GM19023 (cell line): ENCODE results near the gene HELB.

Experiments used
- ATAC-seq: cut with Tn5 transposase; IDR thresholded peaks from one replicate; pipeline ENCODE4 v1.9.1; 2021; ENCODE audit warnings: mild to moderate bottlenecking, moderate library complexity; ENCODE audit not compliant: unreplicated experiment

Gene HELB

DNA sequence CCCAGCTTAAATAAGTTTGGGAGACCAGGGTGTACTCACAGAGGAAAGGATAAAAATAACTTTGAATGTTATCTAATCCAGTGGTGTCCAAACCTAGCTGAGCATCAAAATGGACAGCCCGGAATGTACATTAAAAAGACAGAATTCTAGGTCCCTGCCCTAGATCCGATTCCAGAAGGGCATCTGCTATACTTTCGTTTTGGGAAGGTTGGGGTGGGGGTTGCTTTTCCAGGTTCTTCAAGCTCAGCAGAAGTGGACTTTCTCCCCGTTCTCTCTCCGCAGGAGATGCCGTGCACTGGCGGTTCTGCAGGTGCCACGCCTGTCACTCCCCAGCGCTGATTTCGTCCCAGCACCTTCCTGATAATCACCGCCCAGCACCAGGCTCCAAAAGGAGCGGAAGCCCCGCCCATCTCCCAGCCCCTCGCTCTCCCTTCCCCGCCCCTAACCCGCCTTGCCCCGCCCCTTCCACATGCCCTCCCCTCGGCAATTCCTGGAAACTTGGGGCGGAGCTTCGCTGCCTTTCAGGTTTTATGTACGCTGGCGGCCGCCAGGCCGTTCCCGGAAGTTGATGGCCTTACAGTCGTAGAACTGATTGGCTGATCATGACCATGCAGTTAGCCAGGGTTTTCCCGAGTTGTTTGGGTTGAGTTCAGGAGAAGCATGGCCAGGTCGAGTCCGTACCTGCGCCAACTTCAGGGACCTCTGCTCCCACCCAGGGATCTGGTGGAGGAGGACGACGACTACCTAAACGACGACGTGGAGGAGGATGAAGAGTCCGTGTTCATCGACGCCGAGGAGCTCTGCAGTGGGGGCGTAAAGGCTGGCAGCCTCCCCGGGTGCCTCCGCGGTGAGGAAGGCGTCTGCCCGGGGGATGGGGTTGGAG, at the start of gene HELB:
HELB (plus strand) TSS at position 550 of the 883 bp plus-strand sequence; CDS start at position 661, 111 bp downstream.
- ATAC-seq: peak; percentile 94

- ATAC-seq: no peak
Observed at GRCh38 chr12:66252771-66253170, 49.5 kb upstream of the HELB start.

- no peak for ATAC-seq
Observed at GRCh38 chr12:66255737-66256136, 46.6 kb upstream of the HELB start.

- no peak for ATAC-seq
Observed at GRCh38 chr12:66258011-66258410, 44.3 kb upstream of the HELB start.

DNA sequence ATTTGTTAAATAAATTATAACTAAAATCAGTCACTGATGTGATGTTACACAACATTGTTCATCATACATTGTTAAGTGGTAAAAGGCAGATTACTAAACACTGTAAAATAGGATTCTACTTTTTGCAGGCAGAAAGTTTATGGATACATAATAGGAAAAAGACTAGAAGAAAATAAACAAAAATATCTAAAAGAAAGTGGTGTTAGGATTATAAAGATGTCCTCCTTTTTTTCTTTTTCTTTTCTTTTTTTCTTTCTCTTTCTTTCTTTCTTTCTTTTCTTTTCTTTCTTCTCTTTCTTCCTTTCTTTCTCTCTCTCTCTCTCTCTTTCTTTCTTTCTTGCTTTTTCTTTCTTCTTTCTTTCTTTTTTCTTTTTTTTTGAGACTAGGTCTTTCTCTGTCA, 39.6 kb upstream of the HELB start:
- no peak for ATAC-seq

GRCh38 chr12:66268562-66268961, 33.7 kb upstream of the HELB start:
- ATAC-seq: no peak

GRCh38 chr12:66269142-66269541, 33.2 kb upstream of the HELB start:
- no peak for ATAC-seq

GRCh38 chr12:66269757-66270383, 32.4 kb upstream of the HELB start:
- no peak for ATAC-seq

DNA sequence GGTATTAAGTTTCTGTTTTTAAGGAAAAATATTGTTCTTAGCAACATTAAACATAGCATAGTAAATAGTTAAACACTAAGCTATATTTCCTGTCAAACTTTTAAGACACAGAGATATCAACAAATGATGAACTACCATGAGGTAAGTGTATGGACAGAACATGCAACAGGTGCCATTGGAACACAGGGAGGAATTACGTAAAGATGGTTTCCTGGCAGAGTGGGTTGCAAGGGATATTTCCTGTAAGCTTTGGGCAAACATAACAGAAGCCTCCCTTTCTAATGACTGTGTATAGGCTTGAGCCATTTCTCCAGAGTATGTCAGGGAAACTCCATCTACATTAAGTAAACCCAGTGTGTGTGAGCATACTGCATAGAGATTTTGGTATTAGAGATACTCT, 31.7 kb upstream of the HELB start:
- ATAC-seq: no peak

- no peak for ATAC-seq
Observed at GRCh38 chr12:66272650-66273049, 29.6 kb upstream of the HELB start.

GRCh38 chr12:66273147-66273546, 29.1 kb upstream of the HELB start:
- ATAC-seq: no peak

DNA sequence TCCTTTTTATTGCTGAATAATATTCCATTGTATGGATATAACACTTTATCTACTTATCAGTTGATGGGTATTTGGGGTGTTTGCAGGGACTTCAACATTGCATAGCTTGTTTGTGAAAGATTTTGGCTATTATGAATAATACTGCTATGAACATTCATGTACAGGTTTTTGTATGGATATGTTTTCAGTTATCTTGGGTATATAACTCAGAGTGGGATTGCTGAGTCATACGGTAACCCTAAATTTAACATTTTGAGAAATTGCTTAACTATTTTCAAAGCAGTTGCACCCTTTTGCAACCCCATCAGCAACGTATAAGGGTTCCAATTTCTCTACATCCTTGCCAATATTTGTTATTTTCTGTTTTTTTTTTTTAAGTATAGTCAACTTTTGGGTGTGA, 27.3 kb upstream of the HELB start:
- ATAC-seq: no peak

DNA sequence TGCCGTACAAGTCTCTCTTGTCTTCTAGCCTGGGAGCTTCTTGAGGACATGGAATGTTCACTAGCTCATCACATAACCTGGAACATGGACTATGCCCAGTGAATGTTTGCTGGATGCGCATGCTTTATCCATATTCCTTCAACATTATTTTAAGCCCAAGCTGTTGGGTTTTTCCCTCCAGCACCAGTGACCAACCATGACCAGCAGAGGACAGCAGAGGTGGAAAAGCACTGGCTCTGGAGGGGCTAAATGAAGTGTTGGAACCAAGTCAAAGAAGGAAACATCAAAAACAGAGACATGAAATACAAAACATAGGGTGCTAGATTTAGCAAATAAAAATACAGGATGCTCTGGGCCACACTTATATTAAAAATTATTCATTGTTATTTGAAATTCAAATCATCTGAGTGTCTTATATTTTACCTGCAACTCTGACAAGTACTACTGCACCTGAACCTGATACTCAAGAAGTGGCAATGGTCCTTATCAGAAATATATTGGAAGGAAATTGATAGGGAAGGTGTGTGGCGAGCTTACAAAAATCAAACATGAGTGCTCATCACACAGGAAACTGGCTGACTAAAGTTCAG, 23.1 kb upstream of the HELB start:
- no peak for ATAC-seq

DNA sequence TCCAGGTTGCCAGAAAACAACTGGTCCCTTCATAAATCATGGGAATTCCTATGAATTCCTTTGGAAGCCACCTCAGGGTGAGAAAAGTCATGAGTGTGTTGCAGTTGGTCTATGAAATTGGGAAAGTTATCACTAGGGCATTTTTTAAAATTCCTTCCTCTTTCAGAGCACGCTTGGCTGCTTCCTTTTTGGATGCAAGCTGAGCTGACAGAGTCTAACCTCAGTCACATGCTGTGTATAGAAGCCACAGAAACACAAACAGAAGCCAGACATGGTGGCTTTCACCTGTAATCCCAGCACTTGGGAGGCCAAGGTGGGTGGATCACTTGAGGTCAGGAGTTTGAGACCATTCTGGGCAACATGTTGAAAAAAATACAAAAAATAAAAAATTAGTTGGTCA, 21.7 kb upstream of the HELB start:
- no peak for ATAC-seq

- no peak for ATAC-seq
Observed at GRCh38 chr12:66282244-66282643, 20.0 kb upstream of the HELB start.

- ATAC-seq: no peak
Observed at GRCh38 chr12:66287275-66287674, 15.0 kb upstream of the HELB start.

- no peak for ATAC-seq
Observed at GRCh38 chr12:66288121-66288520, 14.2 kb upstream of the HELB start.

- no peak for ATAC-seq
Observed at GRCh38 chr12:66289485-66289884, 12.8 kb upstream of the HELB start.

- no peak for ATAC-seq
Observed at GRCh38 chr12:66290716-66291200, 11.5 kb upstream of the HELB start.

- ATAC-seq: no peak
Observed at GRCh38 chr12:66296176-66296683, 6.1 kb upstream of the HELB start.

GRCh38 chr12:66297080-66297479, 5.2 kb upstream of the HELB start:
- no peak for ATAC-seq

- ATAC-seq: no peak
Observed at GRCh38 chr12:66297923-66298322, 4.4 kb upstream of the HELB start.
